Upper lobe of left lung (tissue), 4 donors: ENCODE measurements around the gene SWT1.

ENCODE experiments used
- EP300 ChIP-seq, 4 donors: sonication (generic); formaldehyde crosslinking; IDR thresholded peaks; one replicate each; pipeline ENCODE4 v1.5.1; 2017; ENCODE audit warnings: antibody characterized with exemption in 4 of 4, control low read depth in 2 of 4
- POLR2A ChIP-seq, 4 donors: fragments of 450-650 bp; IDR thresholded peaks; one replicate each; pipeline ENCODE4 v1.5.1; 2016 to 2017; ENCODE audit warnings: antibody characterized with exemption in 4 of 4, mild to moderate bottlenecking in 2 of 4
- POLR2AphosphoS5 ChIP-seq, 2 donors: sonication (generic); formaldehyde crosslinking; IDR thresholded peaks; one replicate each; pipeline ENCODE4 v1.5.1; 2017; ENCODE audit warnings: antibody characterized with exemption in 2 of 2
- TF ChIP-seq, protein P1 (sequence below), 6 experiments: fragments of 450-650 bp in 4 of 6; fragments of 200-600 bp in 2 of 6; sonication (generic) in 2 of 6; IDR thresholded peaks; one replicate each; pipeline ENCODE4 v1.5.1; 2016 to 2019; ENCODE audit warnings: antibody characterized with exemption in 6 of 6

DNA sequence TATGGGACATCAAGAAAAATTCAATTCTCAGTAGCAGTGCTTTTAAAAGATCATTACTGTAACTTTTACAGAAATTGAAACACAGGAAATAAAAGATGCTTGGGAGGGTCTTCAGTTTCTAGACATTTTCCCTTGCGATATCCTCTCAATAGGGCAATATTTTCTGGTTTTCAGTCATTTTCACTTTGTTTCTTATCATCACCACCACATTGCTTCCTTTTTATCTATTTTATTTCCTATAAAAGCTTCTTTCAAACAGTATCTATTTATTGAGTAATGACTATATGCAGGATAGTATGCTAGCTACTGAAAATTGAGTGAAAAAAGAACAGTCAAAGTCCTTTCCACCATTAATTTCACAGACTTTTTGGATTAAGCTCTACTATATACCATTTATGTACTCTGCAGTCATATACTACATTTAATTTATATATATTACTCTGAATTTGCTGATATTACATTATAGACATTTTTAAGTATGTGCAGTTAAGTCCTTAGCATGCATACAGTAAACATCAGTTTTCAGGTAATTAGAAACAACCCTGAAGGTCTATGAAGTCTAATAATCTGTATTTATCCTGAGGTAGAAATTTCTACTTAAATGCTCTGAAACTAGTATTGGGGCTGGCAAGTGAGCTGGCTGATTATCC lies 18.9 kb upstream of the SWT1 start:
- TF ChIP-seq POLR2A (IDR thresholded peaks at IDR 0.05) (no peak), EP300 (IDR thresholded peaks at IDR 0.05) (no peak), POLR2AphosphoS5 (IDR thresholded peaks at IDR 0.05) (no peak)
- TF ChIP-seq, protein P1, sequence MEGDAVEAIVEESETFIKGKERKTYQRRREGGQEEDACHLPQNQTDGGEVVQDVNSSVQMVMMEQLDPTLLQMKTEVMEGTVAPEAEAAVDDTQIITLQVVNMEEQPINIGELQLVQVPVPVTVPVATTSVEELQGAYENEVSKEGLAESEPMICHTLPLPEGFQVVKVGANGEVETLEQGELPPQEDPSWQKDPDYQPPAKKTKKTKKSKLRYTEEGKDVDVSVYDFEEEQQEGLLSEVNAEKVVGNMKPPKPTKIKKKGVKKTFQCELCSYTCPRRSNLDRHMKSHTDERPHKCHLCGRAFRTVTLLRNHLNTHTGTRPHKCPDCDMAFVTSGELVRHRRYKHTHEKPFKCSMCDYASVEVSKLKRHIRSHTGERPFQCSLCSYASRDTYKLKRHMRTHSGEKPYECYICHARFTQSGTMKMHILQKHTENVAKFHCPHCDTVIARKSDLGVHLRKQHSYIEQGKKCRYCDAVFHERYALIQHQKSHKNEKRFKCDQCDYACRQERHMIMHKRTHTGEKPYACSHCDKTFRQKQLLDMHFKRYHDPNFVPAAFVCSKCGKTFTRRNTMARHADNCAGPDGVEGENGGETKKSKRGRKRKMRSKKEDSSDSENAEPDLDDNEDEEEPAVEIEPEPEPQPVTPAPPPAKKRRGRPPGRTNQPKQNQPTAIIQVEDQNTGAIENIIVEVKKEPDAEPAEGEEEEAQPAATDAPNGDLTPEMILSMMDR (IDR thresholded peaks at IDR 0.05), result no peak
